Stimulated activated CD8-positive, alpha-beta memory T cell treated with anti-CD3 and anti-CD28 coated beads, Interleukin-15, amount 100 ng/mL, for 24 hours (primary cell): ENCODE measurements around the gene FIGNL1.

Experiments
- DNase-seq: peaks from one replicate; pipeline ENCODE4 v3.0.0-alpha.2; 2020; ENCODE audit warnings: low read depth

The FIGNL1 gene

DNA sequence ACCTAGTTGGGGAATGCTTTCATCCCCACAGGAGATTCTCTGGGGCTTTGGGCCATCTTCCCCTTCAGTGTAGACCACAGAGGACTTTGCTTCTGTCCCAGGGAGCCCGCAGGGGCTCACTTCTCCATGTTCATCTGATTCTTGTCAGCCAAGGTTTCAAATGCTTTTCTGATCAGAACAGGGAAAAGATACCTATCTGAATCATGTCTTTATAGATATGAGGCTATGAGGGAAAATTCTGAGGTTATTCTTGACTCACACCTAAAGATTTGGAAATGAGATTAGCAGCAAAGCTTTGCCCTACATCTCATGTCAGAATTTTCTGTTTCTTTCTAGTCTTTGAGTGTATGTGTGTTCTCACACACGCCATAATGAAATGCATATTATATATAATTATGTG lies 53.3 kb downstream of the FIGNL1 start:
- no peak for DNase-seq

DNA sequence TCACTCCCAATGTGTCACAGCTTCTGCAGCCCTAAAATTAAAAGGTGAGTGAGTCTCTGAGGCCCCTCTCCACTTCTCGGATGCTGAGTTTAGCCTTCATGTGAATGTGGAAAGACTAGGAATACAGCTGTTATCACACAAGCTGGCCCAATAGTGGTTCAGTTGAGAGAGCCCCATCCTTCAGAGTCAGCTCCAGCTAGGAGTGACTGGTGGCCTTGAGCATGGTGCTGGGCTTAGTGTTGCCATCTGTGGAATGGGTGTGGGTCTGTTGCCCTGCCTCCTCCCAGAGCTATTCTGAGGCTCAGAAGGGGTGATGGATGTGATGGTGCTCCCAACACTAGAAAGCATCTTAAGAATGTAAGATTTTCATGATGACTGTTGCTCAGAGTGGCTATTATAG lies 55.8 kb downstream of the FIGNL1 start:
- no peak for DNase-seq
